Fibroblast of lung (primary cell): Measurements from ENCODE around the gene PSEN1.

Experiments used
- EZH2 ChIP-seq: IDR thresholded peaks from 2 replicates; pipeline ENCODE4 v1.5.1; 2012; ENCODE audit warnings: low read length, control low read depth, mild to moderate bottlenecking; ENCODE audit errors: missing control alignments
- TF ChIP-seq, protein P1 (sequence below), 2 donors: IDR thresholded peaks in 1 of 2; conservative IDR thresholded peaks in 1 of 2; 1 replicate in 1 of 2; 2 replicates in 1 of 2; pipeline ENCODE4 v1.5.1; 2011 to 2012; ENCODE audit warnings: low read length in 2 of 2, control low read depth in 1 of 2, inconsistent platforms in 1 of 2, low read depth in 1 of 2, mild to moderate bottlenecking in 1 of 2

DNA sequence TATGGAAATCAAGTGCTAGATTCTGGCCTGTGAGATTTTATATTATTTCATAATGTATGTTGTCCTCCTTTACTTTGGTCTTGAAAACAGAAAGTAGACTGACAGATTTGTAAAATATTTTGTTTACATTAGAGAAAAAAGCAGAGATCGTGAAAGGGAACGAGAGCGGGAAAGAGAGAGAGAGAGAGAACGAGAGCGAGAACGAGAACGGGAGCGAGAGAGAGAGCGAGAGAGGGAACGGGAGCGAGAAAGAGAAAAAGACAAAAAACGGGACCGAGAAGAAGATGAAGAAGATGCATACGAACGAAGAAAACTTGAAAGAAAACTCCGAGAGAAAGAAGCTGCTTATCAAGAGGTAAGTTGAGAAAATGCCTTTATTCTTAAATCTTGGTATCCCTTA, 30.6 kb upstream of the PSEN1 start:
- TF ChIP-seq, protein P1, sequence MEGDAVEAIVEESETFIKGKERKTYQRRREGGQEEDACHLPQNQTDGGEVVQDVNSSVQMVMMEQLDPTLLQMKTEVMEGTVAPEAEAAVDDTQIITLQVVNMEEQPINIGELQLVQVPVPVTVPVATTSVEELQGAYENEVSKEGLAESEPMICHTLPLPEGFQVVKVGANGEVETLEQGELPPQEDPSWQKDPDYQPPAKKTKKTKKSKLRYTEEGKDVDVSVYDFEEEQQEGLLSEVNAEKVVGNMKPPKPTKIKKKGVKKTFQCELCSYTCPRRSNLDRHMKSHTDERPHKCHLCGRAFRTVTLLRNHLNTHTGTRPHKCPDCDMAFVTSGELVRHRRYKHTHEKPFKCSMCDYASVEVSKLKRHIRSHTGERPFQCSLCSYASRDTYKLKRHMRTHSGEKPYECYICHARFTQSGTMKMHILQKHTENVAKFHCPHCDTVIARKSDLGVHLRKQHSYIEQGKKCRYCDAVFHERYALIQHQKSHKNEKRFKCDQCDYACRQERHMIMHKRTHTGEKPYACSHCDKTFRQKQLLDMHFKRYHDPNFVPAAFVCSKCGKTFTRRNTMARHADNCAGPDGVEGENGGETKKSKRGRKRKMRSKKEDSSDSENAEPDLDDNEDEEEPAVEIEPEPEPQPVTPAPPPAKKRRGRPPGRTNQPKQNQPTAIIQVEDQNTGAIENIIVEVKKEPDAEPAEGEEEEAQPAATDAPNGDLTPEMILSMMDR (conservative IDR thresholded peaks at IDR 0.05 in 1 of 2, IDR thresholded peaks at IDR 0.05 in 1 of 2; ENCODE audit: low read depth in 1 of 2, low read length in 2 of 2): no peak
- no peak for TF ChIP-seq EZH2
